NOMO-1 (cell line): ENCODE data around the gene SPATA16.

Experiments
- DNase-seq, 2 experiments: peaks; one replicate each; lab custom pipeline; 2025; ENCODE audit not compliant: unreplicated experiment in 2 of 2; lab: John Stamatoyannopoulos, UW

SPATA16 gene

GRCh38 chr3:172844428-172844827, 296.6 kb downstream of the SPATA16 start:
- no peak for DNase-seq

- DNase-seq = no peak
These were observed 300.1 kb downstream of the SPATA16 start for GRCh38 chr3:172840913-172841312.

- DNase-seq = no peak
These were observed 300.6 kb downstream of the SPATA16 start for GRCh38 chr3:172840463-172840862.

GRCh38 chr3:172839679-172840078, 301.4 kb downstream of the SPATA16 start:
- DNase-seq = no peak
